IMR-90 (cell line): ENCODE results near the gene C13orf46. TPM values are rescaled to one million over a fixed set of nuclear protein-coding genes. Genes with fewer than 3 reads are reported as not detected.

Source experiments
- ATAC-seq: fragments of 200-7000 bp; cut with Tn5 transposase; 2 replicates; pipeline ENCODE4 v1.9.1; 2020; ENCODE audit warnings: low read depth, mild to moderate bottlenecking, moderate library complexity
- BruUV-seq: library from RNA; stranded (reverse); fragments of 400-500 nt; replicated peaks from 2 replicates; lab custom pipeline; 2021; lab: Mats Ljungman, UMichigan
- CTCF ChIA-PET: fragments of 300-600 bp; formaldehyde crosslinking; extraction: SDS; loops from one replicate; lab custom pipeline; 2021; ENCODE audit warnings: antibody characterized with exemption; lab: Yijun Ruan, JAX
- POLR2A ChIA-PET: fragments of 300-600 bp; sonication (Branson Sonifier 250); formaldehyde crosslinking; loops from one replicate; lab custom pipeline; 2022; ENCODE audit warnings: antibody characterized with exemption; ENCODE audit not compliant: unreplicated experiment; lab: Charles Lee
- DNase-seq: peaks from one replicate; pipeline ENCODE4 v3.0.0; 2013
- H2AFZ ChIP-seq: replicated peaks from 2 replicates; pipeline ENCODE3; 2013; ENCODE audit warnings: low read length, mild to moderate bottlenecking; ENCODE audit not compliant: poor library complexity
- H2AK5ac ChIP-seq: 2 replicates; pipeline ENCODE4 v1.6.1; 2013; ENCODE audit warnings: low read depth, low read length, inconsistent platforms
- H2AK9ac ChIP-seq: replicated peaks from 2 replicates; pipeline ENCODE3; 2013; ENCODE audit warnings: mild to moderate bottlenecking, low read depth, low read length, moderate library complexity; ENCODE audit not compliant: poor library complexity
- H2BK120ac ChIP-seq: 2 replicates; pipeline ENCODE4 v1.6.1; 2013; ENCODE audit warnings: low read depth, low read length, inconsistent platforms
- H2BK15ac ChIP-seq: 3 replicates; pipeline ENCODE4 v1.6.1; 2013; ENCODE audit warnings: low read depth, low read length, inconsistent platforms
- H2BK20ac ChIP-seq: 2 replicates; pipeline ENCODE4 v1.6.1; 2013; ENCODE audit warnings: low read depth, mild to moderate bottlenecking, inconsistent platforms, low read length, moderate library complexity
- H2BK5ac ChIP-seq: 2 replicates; pipeline ENCODE4 v1.6.1; 2013; ENCODE audit warnings: mild to moderate bottlenecking, low read depth, low read length, inconsistent platforms; ENCODE audit not compliant: poor library complexity, severe bottlenecking
- H3K14ac ChIP-seq: replicated peaks from 2 replicates; pipeline ENCODE4 v1.6.1; 2013; ENCODE audit warnings: low read depth, low read length, inconsistent platforms
- H3K18ac ChIP-seq: 2 replicates; pipeline ENCODE4 v1.6.1; 2013; ENCODE audit warnings: low read depth, low read length, control low read depth
- H3K23ac ChIP-seq: 2 replicates; pipeline ENCODE4 v1.6.1; 2013; ENCODE audit warnings: low read depth, low read length, inconsistent platforms
- H3K27ac ChIP-seq: 2 replicates; pipeline ENCODE4 v1.5.1; 2013; ENCODE audit warnings: mild to moderate bottlenecking, control low read depth, low read length; ENCODE audit not compliant: insufficient read depth
- H3K27me3 ChIP-seq: 2 replicates; pipeline ENCODE4 v1.6.1; 2013; ENCODE audit warnings: low read length; ENCODE audit not compliant: control insufficient read depth, insufficient read depth
- H3K36me3 ChIP-seq: 2 replicates; pipeline ENCODE4 v1.6.1; 2013; ENCODE audit warnings: low read length, mixed read lengths; ENCODE audit not compliant: control insufficient read depth, insufficient read depth
- H3K4ac ChIP-seq: 2 replicates; pipeline ENCODE4 v1.6.1; 2013; ENCODE audit warnings: low read depth, low read length, inconsistent platforms
- H3K4me1 ChIP-seq: 2 replicates; pipeline ENCODE4 v1.6.1; 2013; ENCODE audit warnings: low read length, mixed read lengths; ENCODE audit not compliant: control insufficient read depth, insufficient read depth
- H3K4me2 ChIP-seq: 2 replicates; pipeline ENCODE4 v1.6.1; 2013; ENCODE audit warnings: low read depth, mild to moderate bottlenecking, control low read depth, low read length, moderate library complexity
- H3K4me3 ChIP-seq: 2 replicates; pipeline ENCODE4 v1.5.1; 2013; ENCODE audit warnings: low read depth, mild to moderate bottlenecking, control low read depth, low read length, moderate library complexity; ENCODE audit not compliant: insufficient read depth
- H3K56ac ChIP-seq: 2 replicates; pipeline ENCODE4 v1.6.1; 2013; ENCODE audit warnings: low read length, inconsistent platforms; ENCODE audit not compliant: insufficient read depth; ENCODE audit errors: extremely low read depth
- H3K79me1 ChIP-seq, 2 experiments: 2 replicates each; pipeline ENCODE4 v1.6.1; 2013; ENCODE audit warnings: low read length in 2 of 2, inconsistent platforms in 1 of 2, low read depth in 1 of 2
- H3K9ac ChIP-seq: 2 replicates; pipeline ENCODE4 v1.6.1; 2013; ENCODE audit warnings: low read depth, low read length, control low read depth
- H3K9me1 ChIP-seq: 2 replicates; pipeline ENCODE4 v1.6.1; 2013; ENCODE audit warnings: low read length, inconsistent platforms; ENCODE audit not compliant: insufficient read depth
- H3K9me3 ChIP-seq: 2 replicates; pipeline ENCODE4 v1.6.1; 2013; ENCODE audit warnings: low read length; ENCODE audit not compliant: control insufficient read depth, insufficient read depth
- H4K20me1 ChIP-seq: 2 replicates; pipeline ENCODE4 v1.6.1; 2013; ENCODE audit warnings: low read length, inconsistent platforms; ENCODE audit not compliant: insufficient read depth
- H4K5ac ChIP-seq: 2 replicates; pipeline ENCODE4 v1.6.1; 2013; ENCODE audit warnings: mild to moderate bottlenecking, low read depth, low read length, control low read depth
- H4K8ac ChIP-seq, 2 experiments: 2 replicates each; pipeline ENCODE4 v1.6.1; 2013; ENCODE audit warnings: low read depth in 2 of 2, low read length in 2 of 2, control low read depth in 1 of 2, inconsistent platforms in 1 of 2
- H4K91ac ChIP-seq: 2 replicates; pipeline ENCODE4 v1.6.1; 2013; ENCODE audit warnings: low read depth, low read length, inconsistent platforms; ENCODE audit not compliant: insufficient read depth
- BHLHE40 ChIP-seq: fragments of 150-350 bp; IDR thresholded peaks from 2 replicates; pipeline ENCODE4 v1.6.1; 2016; ENCODE audit warnings: mild to moderate bottlenecking, low read depth, low read length
- CEBPB ChIP-seq: IDR thresholded peaks from 2 replicates; pipeline ENCODE4 v1.6.1; 2012; ENCODE audit warnings: low read depth, low read length, improper control_type of control experiment
- CHD1 ChIP-seq: IDR thresholded peaks from 2 replicates; pipeline ENCODE4 v1.6.1; 2012; ENCODE audit warnings: low read depth, low read length, improper control_type of control experiment
- FOS ChIP-seq: fragments of 150-350 bp; IDR thresholded peaks from 2 replicates; pipeline ENCODE4 v1.6.1; 2016; ENCODE audit warnings: low read depth, low read length
- MAFK ChIP-seq: IDR thresholded peaks from 2 replicates; pipeline ENCODE4 v1.6.1; 2012; ENCODE audit warnings: low read depth, low read length, improper control_type of control experiment
- MAZ ChIP-seq: IDR thresholded peaks from 2 replicates; pipeline ENCODE4 v1.6.1; 2012; ENCODE audit warnings: low read depth, mild to moderate bottlenecking, low read length, improper control_type of control experiment, moderate library complexity, borderline replicate concordance
- MXI1 ChIP-seq: IDR thresholded peaks from 2 replicates; pipeline ENCODE4 v1.6.1; 2012; ENCODE audit warnings: low read depth, mild to moderate bottlenecking, low read length, moderate library complexity, borderline replicate concordance
- NFE2L2 ChIP-seq: fragments of 150-350 bp; IDR thresholded peaks from 2 replicates; pipeline ENCODE4 v1.6.1; 2016; ENCODE audit warnings: low read depth, mild to moderate bottlenecking, low read length
- POLR2A ChIP-seq: IDR thresholded peaks from 2 replicates; pipeline ENCODE4 v1.6.1; 2012; ENCODE audit warnings: mild to moderate bottlenecking, low read depth, low read length
- RAD21 ChIP-seq: IDR thresholded peaks from 2 replicates; pipeline ENCODE4 v1.6.1; 2012; ENCODE audit warnings: low read length, improper control_type of control experiment
- RCOR1 ChIP-seq: IDR thresholded peaks from 2 replicates; pipeline ENCODE4 v1.6.1; 2012; ENCODE audit warnings: mild to moderate bottlenecking, low read length, improper control_type of control experiment; ENCODE audit not compliant: insufficient replicate concordance
- RFX5 ChIP-seq: IDR thresholded peaks from 2 replicates; pipeline ENCODE4 v1.8.0; 2012; ENCODE audit warnings: low read depth, mild to moderate bottlenecking, low read length, moderate library complexity
- SMC3 ChIP-seq: fragments of 150-350 bp; IDR thresholded peaks from 2 replicates; pipeline ENCODE4 v1.6.1; 2016; ENCODE audit warnings: low read depth, mild to moderate bottlenecking, antibody characterized with exemption, low read length, moderate library complexity
- USF2 ChIP-seq: fragments of 150-350 bp; IDR thresholded peaks from 2 replicates; pipeline ENCODE4 v1.6.1; 2017; ENCODE audit warnings: mild to moderate bottlenecking, antibody characterized with exemption, low read length, low read depth
- WGBS, 2 experiments: methylation state at CpG; one replicate each; pipeline versions ENCODE4 v1.1.5 to v1.1.7; 2013; ENCODE audit warnings: missing lambda C conversion rate in 2 of 2; ENCODE audit not compliant: insufficient read length in 1 of 2; ENCODE audit errors: extremely low coverage in 2 of 2; 5-methylcytosine and 5-hydroxymethylcytosine counted together
- dilution Hi-C: fragments of 300-500 bp; cut with HindIII; formaldehyde crosslinking; loops from one replicate; pipeline ENCODE4 v1.14.3; 2018; ENCODE audit warnings: low sequenced_read_pairs; ENCODE audit not compliant: unreplicated experiment
- in situ Hi-C: fragments of 300-500 bp; cut with MboI; formaldehyde crosslinking; loops from 3 replicates; pipeline ENCODE4 v1.14.3; 2019; ENCODE audit warnings: low sequenced_read_pairs, inconsistent platforms, mixed read lengths
- intact Hi-C: fragments of 100-400 bp; cut with micrococcal nuclease; formaldehyde crosslinking; loops from 2 replicates; pipeline ENCODE4 v1.10.0; 2022
- polyA plus RNA-seq, 3 experiments: library from polyadenylated mRNA; depleted of rRNA; stranded (reverse); fragments of >200 nt; gene quantifications; 2 replicates each; pipeline ENCODE4 v1.2.3, GENCODE V29; 2012; ENCODE audit warnings: low replicate concordance in 1 of 3
- total RNA-seq: library from RNA; depleted of rRNA; stranded (reverse); fragments of >200 nt; gene quantifications from 2 replicates; pipeline ENCODE4 v1.2.3, GENCODE V29; 2012
- TF ChIP-seq, protein P1 (sequence below): fragments of 150-350 bp; IDR thresholded peaks from 2 replicates; pipeline ENCODE4 v1.6.1; 2016; ENCODE audit warnings: low read depth, mild to moderate bottlenecking, low read length, moderate library complexity, borderline replicate concordance
- TF ChIP-seq, protein P2 (sequence below): conservative IDR thresholded peaks from 2 replicates; pipeline ENCODE4 v1.5.1; 2012; ENCODE audit warnings: mild to moderate bottlenecking, low read depth, low read length, improper control_type of control experiment

C13orf46 gene
- total and polyA plus RNA-seq, 2 of the 4 experiments (the other 2 are of a cell fraction), result under 0.01 to 2.1 TPM

DNA sequence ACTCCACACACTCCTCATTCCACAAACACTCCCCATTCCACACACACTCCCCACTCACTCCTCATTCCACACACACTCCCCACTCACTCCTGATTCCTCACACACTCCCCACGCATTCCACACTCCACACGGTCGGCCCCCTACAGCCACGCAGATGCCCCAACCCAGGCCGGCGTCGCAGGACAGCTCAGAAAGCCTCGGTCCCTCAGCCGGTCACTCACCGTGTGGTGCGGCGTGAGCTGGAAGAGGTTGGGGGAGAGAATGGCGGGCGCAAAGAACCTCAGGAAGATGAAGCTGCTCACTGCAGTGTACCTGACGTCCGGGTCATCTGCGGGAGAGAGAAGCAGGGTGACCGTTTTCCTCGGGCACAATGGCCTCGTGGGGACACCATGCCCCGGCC is 39.0 kb upstream of the C13orf46 start:
- BruUV-seq, result no TSS peak
- no peak overlapping the region for H4K91ac ChIP-seq
- H3K27ac ChIP-seq, result no peak overlapping the region
- no peak overlapping the region for H3K23ac ChIP-seq
- DNase-seq, result no peak
- no peak overlapping the region for H2BK15ac ChIP-seq
- no peak overlapping the region for H3K4me2 ChIP-seq
- H3K9me3 ChIP-seq, result no peaks in the 10 kb centered on the region
- no peak overlapping the region for H3K18ac ChIP-seq
- CTCF ChIA-PET, result no interaction called here
- no peak overlapping the region for H3K9ac ChIP-seq
- no peak overlapping the region for H3K4me3 ChIP-seq
- H2AK5ac ChIP-seq, result no peak overlapping the region
- H3K9me1 ChIP-seq, result peaks cover 5% of the 10 kb centered on the region
- ATAC-seq, result no peak
- peaks cover 12% of the 10 kb centered on the region for H4K20me1 ChIP-seq
- H3K79me1 ChIP-seq, result peaks cover 24 to 56% of the 10 kb centered on the region in 2 experiments
- H3K4ac ChIP-seq, result no peak overlapping the region
- POLR2A ChIA-PET, result no interaction called here
- TF ChIP-seq MXI1 (no peak), FOS (no peak), CHD1 (no peak), POLR2A (no peak), CEBPB (no peak), NFE2L2 (no peak), RCOR1 (no peak), SMC3 (no peak), MAZ (no peak), RFX5 (no peak), RAD21 (no peak), MAFK (no peak), USF2 (no peak), BHLHE40 (no peak)
- TF ChIP-seq, protein P1, sequence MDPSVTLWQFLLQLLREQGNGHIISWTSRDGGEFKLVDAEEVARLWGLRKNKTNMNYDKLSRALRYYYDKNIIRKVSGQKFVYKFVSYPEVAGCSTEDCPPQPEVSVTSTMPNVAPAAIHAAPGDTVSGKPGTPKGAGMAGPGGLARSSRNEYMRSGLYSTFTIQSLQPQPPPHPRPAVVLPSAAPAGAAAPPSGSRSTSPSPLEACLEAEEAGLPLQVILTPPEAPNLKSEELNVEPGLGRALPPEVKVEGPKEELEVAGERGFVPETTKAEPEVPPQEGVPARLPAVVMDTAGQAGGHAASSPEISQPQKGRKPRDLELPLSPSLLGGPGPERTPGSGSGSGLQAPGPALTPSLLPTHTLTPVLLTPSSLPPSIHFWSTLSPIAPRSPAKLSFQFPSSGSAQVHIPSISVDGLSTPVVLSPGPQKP, result no peak
- TF ChIP-seq, protein P2, sequence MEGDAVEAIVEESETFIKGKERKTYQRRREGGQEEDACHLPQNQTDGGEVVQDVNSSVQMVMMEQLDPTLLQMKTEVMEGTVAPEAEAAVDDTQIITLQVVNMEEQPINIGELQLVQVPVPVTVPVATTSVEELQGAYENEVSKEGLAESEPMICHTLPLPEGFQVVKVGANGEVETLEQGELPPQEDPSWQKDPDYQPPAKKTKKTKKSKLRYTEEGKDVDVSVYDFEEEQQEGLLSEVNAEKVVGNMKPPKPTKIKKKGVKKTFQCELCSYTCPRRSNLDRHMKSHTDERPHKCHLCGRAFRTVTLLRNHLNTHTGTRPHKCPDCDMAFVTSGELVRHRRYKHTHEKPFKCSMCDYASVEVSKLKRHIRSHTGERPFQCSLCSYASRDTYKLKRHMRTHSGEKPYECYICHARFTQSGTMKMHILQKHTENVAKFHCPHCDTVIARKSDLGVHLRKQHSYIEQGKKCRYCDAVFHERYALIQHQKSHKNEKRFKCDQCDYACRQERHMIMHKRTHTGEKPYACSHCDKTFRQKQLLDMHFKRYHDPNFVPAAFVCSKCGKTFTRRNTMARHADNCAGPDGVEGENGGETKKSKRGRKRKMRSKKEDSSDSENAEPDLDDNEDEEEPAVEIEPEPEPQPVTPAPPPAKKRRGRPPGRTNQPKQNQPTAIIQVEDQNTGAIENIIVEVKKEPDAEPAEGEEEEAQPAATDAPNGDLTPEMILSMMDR, result no peak
- peak overlapping the region; percentile 15 for H2AK9ac ChIP-seq
- no peak overlapping the region for H3K56ac ChIP-seq
- H2BK120ac ChIP-seq, result no peak overlapping the region
- H2BK20ac ChIP-seq, result no peak overlapping the region
- no peak overlapping the region for H4K8ac ChIP-seq
- no peaks in the 10 kb centered on the region for H3K4me1 ChIP-seq
- H4K5ac ChIP-seq, result no peak overlapping the region
- intact Hi-C loops, result no loop called here
- peaks cover 74% of the 10 kb centered on the region for H3K36me3 ChIP-seq
- H2BK5ac ChIP-seq, result no peak overlapping the region
- H2AFZ ChIP-seq, result peak overlapping the region; percentile 43
- in situ Hi-C loops, result no loop called here
- no peak overlapping the region for H3K14ac ChIP-seq
- dilution Hi-C loops, result no loop called here
- WGBS, 2 experiments, result 92 to 100% methylated on average over 2 to 12 of the region's 21 CpGs
- H3K27me3 ChIP-seq, result no peaks in the 10 kb centered on the region
